GM18502 (cell line): ENCODE results near the gene ADGRD1.
"Not testable (repeated sequence)": the region's sequence is repeated elsewhere in the genome, so short reads cannot be mapped to it uniquely, and the experiment has no call there.

Experiments used
- ATAC-seq: cut with Tn5 transposase; IDR thresholded peaks from one replicate; pipeline ENCODE4 v1.9.1; 2021; ENCODE audit warnings: mild to moderate bottlenecking; ENCODE audit not compliant: unreplicated experiment, poor library complexity

The ADGRD1 gene

GRCh38 chr12:130936561-130936960 is 17.1 kb upstream of the ADGRD1 start:
- no peak for ATAC-seq

GRCh38 chr12:130937063-130937462 is 16.6 kb upstream of the ADGRD1 start:
- ATAC-seq, result no peak

- ATAC-seq, result not testable (repeated sequence)
These were observed 16.2 kb upstream of the ADGRD1 start for GRCh38 chr12:130937546-130937945.

- no peak for ATAC-seq
These were observed 15.5 kb upstream of the ADGRD1 start for GRCh38 chr12:130938186-130938585.

- no peak for ATAC-seq
These were observed 8.8 kb upstream of the ADGRD1 start for GRCh38 chr12:130944878-130945277.

GRCh38 chr12:130945786-130946492 is 7.8 kb upstream of the ADGRD1 start:
- ATAC-seq, result no peak

GRCh38 chr12:130947028-130947613 is 6.6 kb upstream of the ADGRD1 start:
- ATAC-seq, result no peak

- ATAC-seq, result no peak
These were observed 5.6 kb upstream of the ADGRD1 start for GRCh38 chr12:130948136-130948535.

- ATAC-seq, result no peak
These were observed 5.0 kb upstream of the ADGRD1 start for GRCh38 chr12:130948751-130949150.

GRCh38 chr12:130949806-130950205 is 3.9 kb upstream of the ADGRD1 start:
- ATAC-seq, result no peak

GRCh38 chr12:130951636-130952035 is 2.1 kb upstream of the ADGRD1 start:
- ATAC-seq, result no peak

GRCh38 chr12:130952171-130952954 is 1.3 kb upstream of the ADGRD1 start:
- ATAC-seq, result no peak

- no peak for ATAC-seq
These were observed 781 bp downstream of the ADGRD1 start for GRCh38 chr12:130954544-130954831.

GRCh38 chr12:130955238-130955816 is 1.6 kb downstream of the ADGRD1 start:
- no peak for ATAC-seq

- ATAC-seq, result no peak
These were observed 2.3 kb downstream of the ADGRD1 start for GRCh38 chr12:130956009-130956408.

- ATAC-seq, result no peak
These were observed 3.0 kb downstream of the ADGRD1 start for GRCh38 chr12:130956456-130957303.

GRCh38 chr12:130957304-130957621 is 3.6 kb downstream of the ADGRD1 start:
- no peak for ATAC-seq

- ATAC-seq, result no peak
These were observed 4.9 kb downstream of the ADGRD1 start for GRCh38 chr12:130958557-130959140.

GRCh38 chr12:130959632-130960031 is 5.9 kb downstream of the ADGRD1 start:
- ATAC-seq, result no peak

- ATAC-seq, result no peak
These were observed 6.4 kb downstream of the ADGRD1 start for GRCh38 chr12:130960058-130960457.
